Endothelial cell of umbilical vein (primary cell): ENCODE data around the gene OSBPL10. TPM values are rescaled to one million over a fixed set of nuclear protein-coding genes. Genes with fewer than 3 reads are reported as not detected.

ENCODE experiments used
- BruUV-seq: library from RNA; stranded (reverse); fragments of 400-500 nt; replicated peaks from 2 replicates; lab custom pipeline; 2021; lab: Mats Ljungman, UMichigan
- CTCF ChIA-PET: fragments of 300-600, 350-600 bp; sonication (Branson Sonifier 250); formaldehyde crosslinking; loops from one replicate; lab custom pipeline; 2021; ENCODE audit warnings: antibody characterized with exemption, inconsistent platforms; lab: Charles Lee
- POLR2A ChIA-PET: fragments of 300-600, 350-600 bp; sonication (Branson Sonifier 250); formaldehyde crosslinking; loops from one replicate; lab custom pipeline; 2021; ENCODE audit warnings: antibody characterized with exemption, inconsistent platforms; lab: Charles Lee
- DNase-seq: peaks from one replicate; pipeline ENCODE4 v3.0.0-alpha.2; 2011; ENCODE audit warnings: low read depth, low spot score
- FAIRE-seq: peaks from 2 replicates; lab custom pipeline; 2011; peaks lifted over from hg19 to GRCh38; lab: Jason Lieb, UNC
- H2AFZ ChIP-seq: 2 replicates; pipeline ENCODE4 v1.6.0; 2012; ENCODE audit warnings: low read depth, low read length, control low read depth, inconsistent platforms
- H3K27ac ChIP-seq: 2 replicates; pipeline ENCODE4 v1.5.1; 2011; ENCODE audit warnings: low read depth, mild to moderate bottlenecking, control low read depth, low read length, moderate library complexity; ENCODE audit not compliant: insufficient read depth
- H3K27me3 ChIP-seq, 2 experiments: 2 replicates each; pipeline versions ENCODE4 v1.6.0 to v1.6.1; 2011; ENCODE audit warnings: low read length in 2 of 2, mixed read lengths in 1 of 2; ENCODE audit not compliant: control insufficient read depth in 2 of 2, insufficient read depth in 2 of 2
- H3K36me3 ChIP-seq, 2 experiments: 2 replicates in 1 of 2; 3 replicates in 1 of 2; pipeline ENCODE4 v1.5.1; 2011; ENCODE audit warnings: low read length in 2 of 2, mild to moderate bottlenecking in 1 of 2, moderate library complexity in 1 of 2; ENCODE audit not compliant: control insufficient read depth in 2 of 2, insufficient read depth in 2 of 2; ENCODE audit errors: extremely low read depth in 1 of 2
- H3K4me1 ChIP-seq: 3 replicates; pipeline ENCODE4 v1.5.1; 2011; ENCODE audit warnings: mild to moderate bottlenecking, low read length; ENCODE audit not compliant: control insufficient read depth, insufficient read depth; ENCODE audit errors: extremely low read depth
- H3K4me2 ChIP-seq: 2 replicates; pipeline ENCODE4 v1.6.1; 2011; ENCODE audit warnings: low read length, control low read depth, mixed read lengths; ENCODE audit not compliant: insufficient read depth
- H3K4me3 ChIP-seq, 3 experiments: fragments of 200-600 bp in 1 of 3; sonication (generic), shearing (Covaris generic) in 1 of 3; replicated peaks in 1 of 3; 2 replicates each; pipeline ENCODE4 v1.5.1; 2011 to 2016; ENCODE audit warnings: control low read depth in 3 of 3, low read length in 3 of 3, mild to moderate bottlenecking in 2 of 3, inconsistent platforms in 1 of 3, low read depth in 1 of 3, moderate library complexity in 1 of 3; ENCODE audit not compliant: insufficient read depth in 1 of 3
- H3K79me2 ChIP-seq: 2 replicates; pipeline ENCODE4 v1.6.0; 2012; ENCODE audit warnings: low read length, inconsistent platforms; ENCODE audit not compliant: control insufficient read depth, insufficient read depth
- H3K9ac ChIP-seq: replicated peaks from 2 replicates; pipeline ENCODE3; 2011; ENCODE audit warnings: low read length, control low read depth; ENCODE audit not compliant: insufficient read depth; ENCODE audit errors: extremely low read depth
- H3K9me1 ChIP-seq: replicated peaks from 3 replicates; pipeline ENCODE4 v1.6.0; 2011; ENCODE audit warnings: mild to moderate bottlenecking, low read length; ENCODE audit not compliant: control insufficient read depth, insufficient read depth; ENCODE audit errors: extremely low read depth
- H3K9me3 ChIP-seq: replicated peaks from 2 replicates; pipeline ENCODE4 v1.5.1; 2012; ENCODE audit warnings: low read length, inconsistent platforms; ENCODE audit not compliant: control insufficient read depth, insufficient read depth
- H4K20me1 ChIP-seq: replicated peaks from 2 replicates; pipeline ENCODE3; 2011; ENCODE audit warnings: mild to moderate bottlenecking, low read length; ENCODE audit not compliant: control insufficient read depth, insufficient read depth; ENCODE audit errors: extremely low read depth
- EZH2 ChIP-seq: IDR thresholded peaks from 2 replicates; pipeline ENCODE4 v1.6.1; 2012; ENCODE audit warnings: borderline replicate concordance, low read depth, mild to moderate bottlenecking, moderate library complexity, low read length, inconsistent platforms; ENCODE audit not compliant: severe bottlenecking
- FOS ChIP-seq: IDR thresholded peaks from 2 replicates; pipeline ENCODE4 v1.6.1; 2011; ENCODE audit warnings: mild to moderate bottlenecking, low read length, moderate library complexity, borderline replicate concordance; ENCODE audit not compliant: insufficient read depth
- GATA2 ChIP-seq: IDR thresholded peaks from 2 replicates; pipeline ENCODE4 v1.7.0; 2011; ENCODE audit warnings: low read depth, mild to moderate bottlenecking, moderate library complexity, mixed read lengths, low read length; ENCODE audit not compliant: insufficient read length, insufficient read depth
- JUN ChIP-seq: IDR thresholded peaks from 2 replicates; pipeline ENCODE4 v1.6.1; 2011; ENCODE audit warnings: borderline replicate concordance, low read depth; ENCODE audit not compliant: insufficient read length, insufficient read depth
- MYC ChIP-seq: IDR thresholded peaks from one replicate; pipeline ENCODE4 v1.6.1; 2011; ENCODE audit warnings: mild to moderate bottlenecking, low read depth, low read length
- POLR2A ChIP-seq: IDR thresholded peaks from 2 replicates; pipeline ENCODE4 v1.6.1; 2012; ENCODE audit warnings: low read depth, mild to moderate bottlenecking, control low read depth, low read length
- POLR2AphosphoS5 ChIP-seq: IDR thresholded peaks from 2 replicates; pipeline ENCODE4 v1.6.1; 2012; ENCODE audit warnings: low read depth, mild to moderate bottlenecking, control low read depth, low read length, moderate library complexity; ENCODE audit not compliant: insufficient read depth
- dilution Hi-C: fragments of 300-500 bp; cut with MboI; formaldehyde crosslinking; loops from one replicate; pipeline ENCODE4 v1.15.0; 2019; ENCODE audit warnings: low sequenced_read_pairs; ENCODE audit not compliant: extremely low pct_ligation_motif_present
- intact Hi-C: fragments of 100-400 bp; cut with micrococcal nuclease; formaldehyde crosslinking; loops from one replicate; pipeline ENCODE4 v1.10.0; 2022
- polyA plus RNA-seq, 4 experiments: library from polyadenylated mRNA; depleted of rRNA in 3 of 4; stranded (reverse) in 3 of 4; unstranded in 1 of 4; fragments of >200 nt; gene quantifications; 2 replicates each; pipeline versions ENCODE4 v1.2.1 to v1.2.3, GENCODE V29; 2011 to 2012; ENCODE audit warnings: missing spikeins in 1 of 4
- total RNA-seq: library from RNA; stranded (reverse); gene quantifications from 2 replicates; pipeline ENCODE4 v1.2.3, GENCODE V29; 2021
- TF ChIP-seq, protein P1 (sequence below): IDR thresholded peaks from 2 replicates; pipeline ENCODE4 v1.6.1; 2011; ENCODE audit not compliant: insufficient read depth, insufficient read length
- TF ChIP-seq, protein P2 (sequence below), 2 donors: IDR thresholded peaks; 1 replicate in 1 of 2; 2 replicates in 1 of 2; pipeline ENCODE4 v1.5.1; 2011; ENCODE audit warnings: low read length in 2 of 2, mild to moderate bottlenecking in 2 of 2, moderate library complexity in 2 of 2, control low read depth in 1 of 2, inconsistent platforms in 1 of 2, low read depth in 1 of 2; ENCODE audit not compliant: insufficient read depth in 1 of 2; ENCODE audit errors: extremely low read depth in 1 of 2

Gene OSBPL10
- total and polyA plus RNA-seq, 2 donors (not counting 3 experiments of a cell fraction or from before 2014, with no cell fraction given): 10.8 to 47.6 TPM

DNA sequence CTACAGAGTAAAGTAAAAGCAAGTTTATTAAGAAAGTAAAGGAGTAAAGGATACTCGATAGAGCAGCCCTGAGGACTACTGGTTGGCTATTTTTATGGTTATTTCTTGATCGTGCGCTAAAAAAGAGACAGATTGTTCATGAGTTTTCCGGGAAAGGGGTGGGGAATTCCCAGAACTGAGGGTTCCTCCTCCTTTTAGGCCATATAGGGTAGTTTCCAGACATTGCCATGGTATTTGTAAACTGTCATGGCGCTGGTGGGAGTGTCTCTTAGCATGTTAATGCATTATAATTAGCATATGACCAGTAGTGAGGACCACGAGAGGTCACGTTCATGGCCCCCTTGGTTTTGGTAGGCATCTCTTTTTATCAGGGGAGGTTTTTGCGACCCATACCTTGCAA lies 213.1 kb downstream of the OSBPL10 start:
- FAIRE-seq (no peak), DNase-seq (no peak)
- Histone ChIP-seq H3K9me1 (no peaks in the 10 kb centered on the region), H3K79me2 (no peaks in the 10 kb centered on the region), H3K36me3 (no peaks in the 10 kb centered on the region), H3K4me3 (no peak overlapping the region), H2AFZ (no peak overlapping the region), H3K4me2 (no peak overlapping the region), H3K9me3 (no peaks in the 10 kb centered on the region), H3K27me3 (no peaks in the 10 kb centered on the region), H3K4me1 (no peaks in the 10 kb centered on the region), H3K9ac (no peak overlapping the region), H4K20me1 (no peaks in the 10 kb centered on the region), H3K27ac (no peak overlapping the region)
- dilution Hi-C loops (no loop called here), intact Hi-C loops (loop anchor here (1.0 to 5.0 kb wide), 5 partner anchors 158 to 1001 kb away; partner anchors contain the start of genes OSBPL10 and ZNF860)
- ChIA-PET POLR2A (no interaction called here), CTCF (interaction anchor here (1.2 kb wide), 1 partner anchor 155 kb away, joined by 3 read pairs; no protein-coding TSS in a partner anchor)
- no TSS peak for BruUV-seq
- TF ChIP-seq EZH2: no peak
- TF ChIP-seq JUN: no peak
- no peak for TF ChIP-seq FOS
- no peak for TF ChIP-seq POLR2AphosphoS5
- TF ChIP-seq GATA2: no peak
- TF ChIP-seq MYC: no peak
- TF ChIP-seq POLR2A: no peak
- TF ChIP-seq, protein P1, sequence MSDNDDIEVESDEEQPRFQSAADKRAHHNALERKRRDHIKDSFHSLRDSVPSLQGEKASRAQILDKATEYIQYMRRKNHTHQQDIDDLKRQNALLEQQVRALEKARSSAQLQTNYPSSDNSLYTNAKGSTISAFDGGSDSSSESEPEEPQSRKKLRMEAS: no peak
- TF ChIP-seq, protein P2, sequence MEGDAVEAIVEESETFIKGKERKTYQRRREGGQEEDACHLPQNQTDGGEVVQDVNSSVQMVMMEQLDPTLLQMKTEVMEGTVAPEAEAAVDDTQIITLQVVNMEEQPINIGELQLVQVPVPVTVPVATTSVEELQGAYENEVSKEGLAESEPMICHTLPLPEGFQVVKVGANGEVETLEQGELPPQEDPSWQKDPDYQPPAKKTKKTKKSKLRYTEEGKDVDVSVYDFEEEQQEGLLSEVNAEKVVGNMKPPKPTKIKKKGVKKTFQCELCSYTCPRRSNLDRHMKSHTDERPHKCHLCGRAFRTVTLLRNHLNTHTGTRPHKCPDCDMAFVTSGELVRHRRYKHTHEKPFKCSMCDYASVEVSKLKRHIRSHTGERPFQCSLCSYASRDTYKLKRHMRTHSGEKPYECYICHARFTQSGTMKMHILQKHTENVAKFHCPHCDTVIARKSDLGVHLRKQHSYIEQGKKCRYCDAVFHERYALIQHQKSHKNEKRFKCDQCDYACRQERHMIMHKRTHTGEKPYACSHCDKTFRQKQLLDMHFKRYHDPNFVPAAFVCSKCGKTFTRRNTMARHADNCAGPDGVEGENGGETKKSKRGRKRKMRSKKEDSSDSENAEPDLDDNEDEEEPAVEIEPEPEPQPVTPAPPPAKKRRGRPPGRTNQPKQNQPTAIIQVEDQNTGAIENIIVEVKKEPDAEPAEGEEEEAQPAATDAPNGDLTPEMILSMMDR (IDR thresholded peaks at IDR 0.05; ENCODE audit: extremely low read depth in 1 of 2, insufficient read depth in 1 of 2, low read depth in 1 of 2, low read length in 2 of 2): no peak
